Prostate gland (tissue), 2 donors: ENCODE data around the gene SLC13A4. TPM values are rescaled to one million over a fixed set of nuclear protein-coding genes. Genes with fewer than 3 reads are reported as not detected.

ENCODE experiments used
- DNase-seq: peaks from one replicate; pipeline ENCODE4 v3.0.0-alpha.2; 2019; ENCODE audit warnings: low spot score
- H3K27ac ChIP-seq, 2 donors: fragments of 200-600 bp; sonication (generic); 2 replicates each; pipeline ENCODE4 v1.5.1; 2017 to 2019
- H3K27me3 ChIP-seq: fragments of 200-600 bp; sonication (generic); replicated peaks from 2 replicates; pipeline ENCODE4 v1.5.1; 2019; ENCODE audit not compliant: insufficient read depth
- H3K36me3 ChIP-seq, 2 donors: fragments of 200-600 bp; sonication (generic); 1 replicate in 1 of 2; 2 replicates in 1 of 2; pipeline versions ENCODE4 v1.5.1 to v1.8.1; 2017 to 2019
- H3K4me1 ChIP-seq: fragments of 200-600 bp; sonication (generic); replicated peaks from 2 replicates; pipeline ENCODE4 v1.5.1; 2019
- H3K4me3 ChIP-seq, 2 donors: fragments of 200-600 bp; sonication (generic); 2 replicates each; pipeline ENCODE4 v1.5.1; 2017 to 2019
- H3K9me3 ChIP-seq: fragments of 200-600 bp; sonication (generic); 2 replicates; pipeline ENCODE4 v1.5.1; 2017
- CTCF ChIP-seq, 4 experiments: fragments of 200-600 bp in 2 of 4; fragments of 450-650 bp in 2 of 4; sonication (generic) in 2 of 4; IDR thresholded peaks; 1 replicate in 3 of 4; 2 replicates in 1 of 4; pipeline ENCODE4 v1.5.1; 2016 to 2019; ENCODE audit warnings: antibody characterized with exemption in 4 of 4, mild to moderate bottlenecking in 2 of 4, moderate library complexity in 2 of 4
- POLR2A ChIP-seq: fragments of 450-650 bp; IDR thresholded peaks from one replicate; pipeline ENCODE4 v1.6.1; 2016; ENCODE audit warnings: antibody characterized with exemption, mild to moderate bottlenecking
- POLR2AphosphoS5 ChIP-seq: sonication (generic); formaldehyde crosslinking; IDR thresholded peaks from one replicate; pipeline ENCODE4 v1.6.1; 2017; ENCODE audit warnings: antibody characterized with exemption
- WGBS: methylation state at CpG from one replicate; pipeline ENCODE4 v1.1.5; 2018; 5-methylcytosine and 5-hydroxymethylcytosine counted together
- intact Hi-C: fragments of 100-400 bp; cut with DNase I; formaldehyde crosslinking; loops from one replicate; pipeline ENCODE4 v1.14.2; 2022
- total RNA-seq, 2 donors: library from RNA; depleted of rRNA; stranded (reverse); fragments of >200 nt; gene quantifications; one replicate each; pipeline ENCODE4 v1.1.0, GENCODE V29; 2016

Gene SLC13A4
- total RNA-seq, 2 donors from 2014 or later, result 9.4 TPM; not detected in 1

- Histone ChIP-seq H3K9me3 (no peaks in the 10 kb centered on the region), H3K27me3 (no peaks in the 10 kb centered on the region), H3K27ac (no peak overlapping the region), H3K4me3 (no peak overlapping the region), H3K4me1 (no peaks in the 10 kb centered on the region), H3K36me3 (no peaks in the 10 kb centered on the region)
- intact Hi-C loops, result no loop called here
- no peak for TF ChIP-seq POLR2A
- TF ChIP-seq POLR2AphosphoS5, result no peak
- TF ChIP-seq CTCF (IDR thresholded peaks at IDR 0.05), result no peak
- 0% methylated on average over 1 of the region's 1 CpG for WGBS
- DNase-seq, result no peak
Observed at GRCh38 chr7:135687466-135687865, 40.5 kb downstream of the SLC13A4 start.

- Histone ChIP-seq H3K4me3 (no peak overlapping the region), H3K36me3 (no peaks in the 10 kb centered on the region), H3K4me1 (no peaks in the 10 kb centered on the region), H3K27ac (no peak overlapping the region), H3K27me3 (no peaks in the 10 kb centered on the region), H3K9me3 (no peaks in the 10 kb centered on the region)
- DNase-seq, result no peak
- intact Hi-C loops, result no loop called here
- TF ChIP-seq POLR2A (no peak), CTCF (IDR thresholded peaks at IDR 0.05) (no peak), POLR2AphosphoS5 (no peak)
- 89% methylated on average over 9 of the region's 9 CpGs for WGBS
Observed at GRCh38 chr7:135685306-135686084, 42.5 kb downstream of the SLC13A4 start.

- Histone ChIP-seq H3K27ac (no peak overlapping the region), H3K27me3 (no peaks in the 10 kb centered on the region), H3K9me3 (no peaks in the 10 kb centered on the region), H3K36me3 (no peaks in the 10 kb centered on the region), H3K4me3 (no peak overlapping the region), H3K4me1 (no peaks in the 10 kb centered on the region)
- WGBS, result 91% methylated on average over 5 of the region's 5 CpGs
- TF ChIP-seq POLR2A (no peak), POLR2AphosphoS5 (no peak), CTCF (IDR thresholded peaks at IDR 0.05) (no peak)
- DNase-seq, result no peak
- intact Hi-C loops, result no loop called here
Observed at GRCh38 chr7:135684699-135685098, 43.3 kb downstream of the SLC13A4 start.

GRCh38 chr7:135684136-135684535 lies 43.9 kb downstream of the SLC13A4 start:
- Histone ChIP-seq H3K27ac (no peak overlapping the region), H3K4me1 (no peaks in the 10 kb centered on the region), H3K4me3 (no peak overlapping the region), H3K36me3 (no peaks in the 10 kb centered on the region), H3K27me3 (no peaks in the 10 kb centered on the region), H3K9me3 (no peaks in the 10 kb centered on the region)
- no peak for DNase-seq
- TF ChIP-seq CTCF (IDR thresholded peaks at IDR 0.05), result no peak
- intact Hi-C loops, result no loop called here
- WGBS, result 25% methylated on average over 3 of the region's 3 CpGs

- Histone ChIP-seq H3K4me1 (no peaks in the 10 kb centered on the region), H3K4me3 (no peak overlapping the region), H3K27ac (peak overlapping the region in 1 of 2 donors; percentile 31), H3K27me3 (no peaks in the 10 kb centered on the region), H3K9me3 (no peaks in the 10 kb centered on the region), H3K36me3 (no peaks in the 10 kb centered on the region)
- WGBS, result 51% methylated on average over 3 of the region's 3 CpGs
- intact Hi-C loops, result no loop called here
- DNase-seq, result peak; percentile 53
- TF ChIP-seq CTCF (IDR thresholded peaks at IDR 0.05), result no peak
- TF ChIP-seq POLR2AphosphoS5, result peak; percentile 62
Observed at GRCh38 chr7:135683609-135684008, 44.4 kb downstream of the SLC13A4 start.
